T-helper 17 cell (primary cell): ENCODE data around the gene DNAJA4. TPM values are rescaled to one million over a fixed set of nuclear protein-coding genes. Genes with fewer than 3 reads are reported as not detected.
"Not testable (repeated sequence)": the region's sequence is repeated elsewhere in the genome, so short reads cannot be mapped to it uniquely, and the experiment has no call there.

Experiments used
- ATAC-seq: fragments of 150-1000 bp; cut with Tn5 transposase; 2 replicates; pipeline ENCODE4 v1.10.0; 2021; ENCODE audit warnings: mild to moderate bottlenecking, moderate library complexity
- DNase-seq, 3 donors: peaks; one replicate each; pipeline versions ENCODE4 v3.0.0 to v3.0.0-alpha.2; 2020 to 2021
- H3K9me3 ChIP-seq: one replicate; pipeline ENCODE4 v1.7.0; 2013; ENCODE audit warnings: low read length, mild to moderate bottlenecking; ENCODE audit not compliant: control insufficient read depth, poor library complexity, severe bottlenecking
- H3K27ac Mint-ChIP-seq: one replicate; pipeline ENCODE4 v1.8.0; 2022; ENCODE audit warnings: mild to moderate bottlenecking, moderate library complexity, mixed read lengths
- H3K27me3 Mint-ChIP-seq: one replicate; pipeline ENCODE4 v1.8.0; 2022; ENCODE audit warnings: mixed read lengths
- H3K36me3 Mint-ChIP-seq: one replicate; pipeline ENCODE4 v1.8.0; 2022; ENCODE audit warnings: low read depth, mixed read lengths
- H3K4me1 Mint-ChIP-seq: one replicate; pipeline ENCODE4 v1.8.0; 2022; ENCODE audit warnings: mild to moderate bottlenecking, mixed read lengths
- H3K4me3 Mint-ChIP-seq: one replicate; pipeline ENCODE4 v1.8.0; 2022; ENCODE audit warnings: mild to moderate bottlenecking, moderate library complexity, mixed read lengths
- total RNA-seq, 4 donors: library from RNA in 2 of 4; stranded (reverse) in 2 of 4; gene quantifications; one replicate each; pipeline ENCODE4 v1.2.3 and lab custom pipeline; 2022 to 2026

Gene DNAJA4
- total RNA-seq, 2 donors from 2014 or later: 28.0 to 30.3 TPM

- Mint-ChIP-seq H3K4me1 (peaks cover 4% of the 10 kb centered on the region), H3K27ac (no peak within 1 kb of the TSS), H3K36me3 (no peaks in the 10 kb centered on the region), H3K27me3 (peaks cover 38% of the 10 kb centered on the region), H3K4me3 (no peak within 1 kb of the TSS)
- H3K9me3 ChIP-seq: no peaks in the 10 kb centered on the region
- DNase-seq: no peak
- ATAC-seq: no peak
These were observed 29.8 kb upstream of the DNAJA4 start, which contains the start of gene ACSBG1 for GRCh38 chr15:78234515-78235040. ACSBG1 (minus strand) TSS chr15:78234565; CDS start chr15:78234501, 64 bp downstream.

GRCh38 chr15:78236491-78236890, 27.9 kb upstream of the DNAJA4 start:
- no peak for DNase-seq
- no peaks in the 10 kb centered on the region for H3K9me3 ChIP-seq
- Mint-ChIP-seq H3K27ac (no peak overlapping the region), H3K36me3 (no peaks in the 10 kb centered on the region), H3K4me1 (peaks cover 4% of the 10 kb centered on the region), H3K27me3 (peaks cover 38% of the 10 kb centered on the region), H3K4me3 (no peak overlapping the region)
- no peak for ATAC-seq

GRCh38 chr15:78237146-78237545, 27.2 kb upstream of the DNAJA4 start:
- Mint-ChIP-seq H3K27me3 (peaks cover 38% of the 10 kb centered on the region), H3K27ac (no peak overlapping the region)

GRCh38 chr15:78239811-78240210, 24.6 kb upstream of the DNAJA4 start:
- ATAC-seq (no peak), DNase-seq (no peak)
- H3K4me3 Mint-ChIP-seq: no peak overlapping the region
- H3K27ac Mint-ChIP-seq: no peak overlapping the region
- peaks cover 22% of the 10 kb centered on the region for H3K27me3 Mint-ChIP-seq
- no peaks in the 10 kb centered on the region for H3K9me3 ChIP-seq
- peaks cover 2% of the 10 kb centered on the region for H3K4me1 Mint-ChIP-seq
- no peaks in the 10 kb centered on the region for H3K36me3 Mint-ChIP-seq

More at GRCh38 chr15:78237146-78237545, 27.2 kb upstream of the DNAJA4 start:
- H3K9me3 ChIP-seq: no peaks in the 10 kb centered on the region
- H3K36me3 Mint-ChIP-seq: no peaks in the 10 kb centered on the region
- H3K4me1 Mint-ChIP-seq: peaks cover 4% of the 10 kb centered on the region
- no peak overlapping the region for H3K4me3 Mint-ChIP-seq
- no peak for ATAC-seq
- no peak for DNase-seq

GRCh38 chr15:78241017-78241416, 23.3 kb upstream of the DNAJA4 start:
- H3K9me3 ChIP-seq: no peaks in the 10 kb centered on the region
- DNase-seq (peak; percentile 59 to 72 (median 62)), ATAC-seq (peak; percentile 92)
- Mint-ChIP-seq H3K36me3 (no peaks in the 10 kb centered on the region), H3K27ac (no peak overlapping the region), H3K4me1 (peaks cover 2% of the 10 kb centered on the region), H3K4me3 (no peak overlapping the region), H3K27me3 (peaks cover 12% of the 10 kb centered on the region)

GRCh38 chr15:78242128-78242527, 22.2 kb upstream of the DNAJA4 start:
- H3K36me3 Mint-ChIP-seq: no peaks in the 10 kb centered on the region
- peaks cover 4% of the 10 kb centered on the region for H3K4me1 Mint-ChIP-seq
- DNase-seq (no peak), ATAC-seq (peak; percentile 39)
- H3K27me3 Mint-ChIP-seq: peaks cover 4% of the 10 kb centered on the region
- H3K4me3 Mint-ChIP-seq: no peak overlapping the region
- H3K9me3 ChIP-seq: no peaks in the 10 kb centered on the region
- no peak overlapping the region for H3K27ac Mint-ChIP-seq

GRCh38 chr15:78243058-78243457, 21.3 kb upstream of the DNAJA4 start:
- no peaks in the 10 kb centered on the region for H3K36me3 Mint-ChIP-seq
- ATAC-seq (no peak), DNase-seq (no peak)
- H3K27ac Mint-ChIP-seq: no peak overlapping the region
- H3K27me3 Mint-ChIP-seq: peaks cover 4% of the 10 kb centered on the region
- H3K4me3 Mint-ChIP-seq: no peak overlapping the region
- H3K4me1 Mint-ChIP-seq: peaks cover 4% of the 10 kb centered on the region
- no peaks in the 10 kb centered on the region for H3K9me3 ChIP-seq

- no peak for ATAC-seq
These were observed 20.8 kb upstream of the DNAJA4 start for GRCh38 chr15:78243491-78243941.

GRCh38 chr15:78244101-78244500, 20.3 kb upstream of the DNAJA4 start:
- peaks cover 1% of the 10 kb centered on the region for H3K27me3 Mint-ChIP-seq
- no peak overlapping the region for H3K4me3 Mint-ChIP-seq
- ATAC-seq: no peak

More at GRCh38 chr15:78243491-78243941, 20.8 kb upstream of the DNAJA4 start:
- peaks cover 4% of the 10 kb centered on the region for H3K27me3 Mint-ChIP-seq
- no peaks in the 10 kb centered on the region for H3K36me3 Mint-ChIP-seq
- H3K9me3 ChIP-seq: no peaks in the 10 kb centered on the region
- no peak overlapping the region for H3K27ac Mint-ChIP-seq
- H3K4me3 Mint-ChIP-seq: no peak overlapping the region
- no peak for DNase-seq
- H3K4me1 Mint-ChIP-seq: peaks cover 4% of the 10 kb centered on the region

GRCh38 chr15:78244893-78245292, 19.5 kb upstream of the DNAJA4 start:
- Mint-ChIP-seq H3K4me1 (peaks cover 2% of the 10 kb centered on the region), H3K36me3 (peaks cover 2% of the 10 kb centered on the region), H3K4me3 (no peak overlapping the region), H3K27ac (no peak overlapping the region), H3K27me3 (no peaks in the 10 kb centered on the region)
- H3K9me3 ChIP-seq: no peaks in the 10 kb centered on the region
- DNase-seq (no peak), ATAC-seq (no peak)

More at GRCh38 chr15:78244101-78244500, 20.3 kb upstream of the DNAJA4 start:
- no peaks in the 10 kb centered on the region for H3K9me3 ChIP-seq
- Mint-ChIP-seq H3K27ac (no peak overlapping the region), H3K4me1 (peaks cover 4% of the 10 kb centered on the region), H3K36me3 (peaks cover 2% of the 10 kb centered on the region)
- no peak for DNase-seq

- not testable (repeated sequence) for H3K9me3 ChIP-seq, H3K27me3 Mint-ChIP-seq, H3K36me3 Mint-ChIP-seq, H3K4me3 Mint-ChIP-seq, DNase-seq, ATAC-seq, H3K4me1 Mint-ChIP-seq, H3K27ac Mint-ChIP-seq
These were observed 19.0 kb upstream of the DNAJA4 start for GRCh38 chr15:78245392-78245791.

GRCh38 chr15:78245976-78246620, 18.3 kb upstream of the DNAJA4 start:
- not testable (repeated sequence) for H3K4me3 Mint-ChIP-seq, H3K27ac Mint-ChIP-seq, H3K4me1 Mint-ChIP-seq, H3K27me3 Mint-ChIP-seq, ATAC-seq, DNase-seq, H3K36me3 Mint-ChIP-seq, H3K9me3 ChIP-seq

- Mint-ChIP-seq H3K27me3 (peaks cover 13% of the 10 kb centered on the region), H3K4me1 (peaks cover 4% of the 10 kb centered on the region), H3K27ac (no peak overlapping the region), H3K4me3 (no peak overlapping the region), H3K36me3 (peaks cover 2% of the 10 kb centered on the region)
- ATAC-seq (no peak), DNase-seq (no peak)
- no peaks in the 10 kb centered on the region for H3K9me3 ChIP-seq
These were observed 16.5 kb upstream of the DNAJA4 start for GRCh38 chr15:78247911-78248310.

GRCh38 chr15:78249131-78249530, 15.2 kb upstream of the DNAJA4 start:
- Mint-ChIP-seq H3K4me3 (no peak overlapping the region), H3K27me3 (peaks cover 13% of the 10 kb centered on the region), H3K4me1 (peaks cover 4% of the 10 kb centered on the region), H3K27ac (no peak overlapping the region), H3K36me3 (peaks cover 2% of the 10 kb centered on the region)
- ATAC-seq (no peak), DNase-seq (no peak)
- no peaks in the 10 kb centered on the region for H3K9me3 ChIP-seq
